Tibial artery (tissue), 4 donors: ENCODE results near the gene EXOC1.

ENCODE experiments used
- DNase-seq, 2 donors: peaks; one replicate each; pipeline ENCODE4 v3.0.0-alpha.2; 2019
- H3K27ac ChIP-seq, 2 donors: fragments of 200-600 bp; sonication (generic) in 1 of 2; 1 replicate in 1 of 2; 2 replicates in 1 of 2; pipeline ENCODE4 v1.5.1; 2018 to 2019; ENCODE audit warnings: mild to moderate bottlenecking in 1 of 2
- H3K27me3 ChIP-seq, 2 donors: fragments of 200-600 bp; sonication (generic) in 1 of 2; one replicate each; pipeline versions ENCODE4 v1.5.1 to v1.6.0; 2016 to 2019
- H3K36me3 ChIP-seq, 3 donors: fragments of 200-600 bp; sonication (generic) in 2 of 3; one replicate each; pipeline ENCODE4 v1.5.1; 2016 to 2019; ENCODE audit warnings: mild to moderate bottlenecking in 2 of 3
- H3K4me1 ChIP-seq, 4 donors: fragments of 200-600 bp; sonication (generic) in 2 of 4; 1 replicate in 3 of 4; 2 replicates in 1 of 4; pipeline ENCODE4 v1.5.1; 2016 to 2019
- H3K4me3 ChIP-seq, 2 donors: fragments of 200-600 bp; sonication (generic) in 1 of 2; 1 replicate in 1 of 2; 2 replicates in 1 of 2; pipeline ENCODE4 v1.5.1; 2018 to 2019; ENCODE audit warnings: mild to moderate bottlenecking in 2 of 2
- H3K9me3 ChIP-seq, 3 donors: fragments of 200-600 bp; sonication (generic) in 1 of 3; one replicate each; pipeline ENCODE4 v1.5.1; 2016 to 2019
- CTCF ChIP-seq, 2 experiments: fragments of 200-600 bp in 1 of 2; fragments of 450-650 bp in 1 of 2; IDR thresholded peaks; one replicate each; pipeline ENCODE4 v1.5.1; 2017 to 2019; ENCODE audit warnings: antibody characterized with exemption in 2 of 2, mild to moderate bottlenecking in 1 of 2, moderate library complexity in 1 of 2
- intact Hi-C: fragments of 100-400 bp; cut with DNase I; formaldehyde crosslinking; loops from one replicate; pipeline ENCODE4 v1.15.0; 2023; ENCODE audit warnings: low total_unique reads

EXOC1 gene

GRCh38 chr4:55941881-55942396, 88.5 kb downstream of the EXOC1 start:
- no peaks in the 10 kb centered on the region for H3K4me1 ChIP-seq
- no peaks in the 10 kb centered on the region for H3K9me3 ChIP-seq
- H3K27ac ChIP-seq, result no peak overlapping the region
- intact Hi-C loops, result no loop called here
- no peak for TF ChIP-seq CTCF (IDR thresholded peaks at IDR 0.05)
- H3K36me3 ChIP-seq, result no peaks in the 10 kb centered on the region
- H3K27me3 ChIP-seq, result no peaks in the 10 kb centered on the region
- no peak for DNase-seq
- H3K4me3 ChIP-seq, result no peak overlapping the region

DNA sequence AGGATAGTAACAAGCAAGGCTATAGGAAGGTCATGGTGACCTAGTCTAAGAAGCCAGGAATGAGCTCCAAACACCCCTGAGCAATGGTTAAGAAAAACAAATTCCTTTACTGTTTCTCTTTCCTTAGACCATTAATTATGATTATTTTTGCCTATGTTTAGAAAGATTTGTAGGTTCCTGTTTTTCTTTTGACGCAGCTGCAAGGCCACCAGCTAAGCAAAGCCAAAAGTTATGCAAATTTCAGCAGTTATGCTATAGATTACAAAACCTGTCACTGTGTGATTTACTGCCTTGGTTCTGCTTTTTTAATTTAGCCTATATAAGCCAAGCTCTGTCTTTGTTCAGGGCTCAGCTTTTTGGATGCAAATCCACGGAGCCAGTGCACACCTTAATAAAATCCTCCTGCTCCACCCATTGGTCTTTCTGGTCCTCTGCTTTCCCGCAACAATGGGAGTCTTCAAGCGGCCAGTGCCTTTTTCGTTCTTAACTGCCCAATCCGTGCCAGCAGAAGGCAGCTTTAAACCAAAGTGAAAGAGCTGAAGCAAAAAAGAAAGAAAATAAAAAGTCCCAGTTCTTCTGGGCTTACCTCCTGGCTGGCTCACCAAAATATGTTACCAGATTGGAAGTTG, 93.9 kb downstream of the EXOC1 start:
- intact Hi-C loops, result no loop called here
- H3K27me3 ChIP-seq, result no peaks in the 10 kb centered on the region
- no peak for TF ChIP-seq CTCF (IDR thresholded peaks at IDR 0.05)
- H3K4me1 ChIP-seq, result peaks cover 0 to 25% (median 10%) of the 10 kb centered on the region in 4 donors
- DNase-seq, result no peak
- peak overlapping the region; percentile 74 to 85 for H3K4me3 ChIP-seq
- H3K27ac ChIP-seq, result peak overlapping the region; percentile 74 to 81
- H3K36me3 ChIP-seq, result peaks cover 0 to under 1% (median 0%) of the 10 kb centered on the region in 3 donors
- H3K9me3 ChIP-seq, result no peaks in the 10 kb centered on the region

DNA sequence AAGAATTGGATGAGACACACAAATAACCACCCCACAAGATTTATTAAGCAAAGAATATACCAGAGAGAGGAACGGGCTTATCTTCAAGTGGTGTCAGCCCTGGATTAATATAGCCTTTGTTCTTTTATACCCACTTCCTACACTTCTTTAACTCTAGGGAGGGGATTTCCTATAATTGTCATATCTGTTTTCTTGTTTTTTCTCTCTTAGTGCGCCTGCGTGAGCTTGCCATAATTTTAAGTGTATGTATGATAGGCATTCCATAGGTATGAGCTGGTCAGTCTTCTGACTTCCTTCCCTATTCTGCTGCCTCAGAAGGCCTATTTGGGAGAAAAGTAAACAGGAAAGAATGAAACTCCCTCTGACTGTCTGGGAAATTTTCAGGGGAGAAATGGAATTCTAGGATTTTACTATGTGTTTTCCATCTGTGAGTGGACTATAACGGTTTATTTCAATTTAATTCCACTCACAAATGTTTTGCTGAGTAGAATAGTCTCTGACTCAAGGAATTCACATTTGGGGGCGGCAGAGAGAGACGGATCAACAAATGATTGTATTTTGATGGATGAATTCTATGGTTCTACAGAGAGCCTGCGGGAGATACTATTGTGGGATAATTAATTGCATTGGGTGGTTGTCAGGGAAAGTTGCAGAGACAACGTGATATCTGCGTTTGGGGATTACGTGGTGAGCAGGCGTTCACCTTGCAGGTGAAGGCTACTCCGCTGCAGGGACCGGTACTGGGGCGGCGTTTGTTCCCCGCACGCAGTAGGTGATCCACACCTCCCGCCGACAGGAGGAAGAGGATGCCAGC, 94.7 kb downstream of the EXOC1 start:
- peaks cover 0 to 6% (median 0%) of the 10 kb centered on the region in 3 donors for H3K36me3 ChIP-seq
- peak overlapping the region; percentile 74 to 81 for H3K27ac ChIP-seq
- no peaks in the 10 kb centered on the region for H3K9me3 ChIP-seq
- no peak for TF ChIP-seq CTCF (IDR thresholded peaks at IDR 0.05)
- no peaks in the 10 kb centered on the region for H3K27me3 ChIP-seq
- no peak for DNase-seq
- H3K4me1 ChIP-seq, result peaks cover 0 to 25% (median 10%) of the 10 kb centered on the region in 4 donors
- intact Hi-C loops, result no loop called here
- peak overlapping the region; percentile 74 to 85 for H3K4me3 ChIP-seq

- TF ChIP-seq CTCF (IDR thresholded peaks at IDR 0.05), result peak; percentile 88 to 91
- H3K4me1 ChIP-seq, result peaks cover 0 to 25% (median 10%) of the 10 kb centered on the region in 4 donors
- intact Hi-C loops, result no loop called here
- H3K27ac ChIP-seq, result peak within 1 kb of the TSS; percentile 74 to 81
- H3K27me3 ChIP-seq, result no peaks in the 10 kb centered on the region
- peak within 1 kb of the TSS; percentile 74 to 85 for H3K4me3 ChIP-seq
- H3K36me3 ChIP-seq, result peaks cover 0 to 6% (median 0%) of the 10 kb centered on the region in 3 donors
- no peaks in the 10 kb centered on the region for H3K9me3 ChIP-seq
- peak; percentile 91 to 97 for DNase-seq
Observed at GRCh38 chr4:55948726-55949481, 95.5 kb downstream of the EXOC1 start, which contains the start of gene CEP135. TSS of gene CEP135 (plus strand) at chr4:55948945. CDS start at chr4:55952131, 3,186 bp downstream.

- DNase-seq, result no peak
- intact Hi-C loops, result no loop called here
- H3K9me3 ChIP-seq, result no peaks in the 10 kb centered on the region
- peaks cover 0 to 25% (median 10%) of the 10 kb centered on the region in 4 donors for H3K4me1 ChIP-seq
- TF ChIP-seq CTCF (IDR thresholded peaks at IDR 0.05), result no peak
- H3K27me3 ChIP-seq, result no peaks in the 10 kb centered on the region
- peaks cover 0 to 6% (median 3%) of the 10 kb centered on the region in 3 donors for H3K36me3 ChIP-seq
- H3K4me3 ChIP-seq, result peak overlapping the region; percentile 74 to 85
- peak overlapping the region; percentile 74 to 81 for H3K27ac ChIP-seq
Observed at GRCh38 chr4:55949482-55949802, 96.0 kb downstream of the EXOC1 start.
